Prostate gland (tissue), 2 donors: ENCODE data around the gene CDH26. TPM values are rescaled to one million over a fixed set of nuclear protein-coding genes. Genes with fewer than 3 reads are reported as not detected.

Experiments
- DNase-seq: peaks from one replicate; pipeline ENCODE4 v3.0.0-alpha.2; 2019; ENCODE audit warnings: low spot score
- H3K27ac ChIP-seq, 2 donors: fragments of 200-600 bp; sonication (generic); 2 replicates each; pipeline ENCODE4 v1.5.1; 2017 to 2019
- H3K27me3 ChIP-seq: fragments of 200-600 bp; sonication (generic); replicated peaks from 2 replicates; pipeline ENCODE4 v1.5.1; 2019; ENCODE audit not compliant: insufficient read depth
- H3K36me3 ChIP-seq, 2 donors: fragments of 200-600 bp; sonication (generic); 1 replicate in 1 of 2; 2 replicates in 1 of 2; pipeline versions ENCODE4 v1.5.1 to v1.8.1; 2017 to 2019
- H3K4me1 ChIP-seq: fragments of 200-600 bp; sonication (generic); replicated peaks from 2 replicates; pipeline ENCODE4 v1.5.1; 2019
- H3K4me3 ChIP-seq, 2 donors: fragments of 200-600 bp; sonication (generic); 2 replicates each; pipeline ENCODE4 v1.5.1; 2017 to 2019
- H3K9me3 ChIP-seq: fragments of 200-600 bp; sonication (generic); 2 replicates; pipeline ENCODE4 v1.5.1; 2017
- POLR2A ChIP-seq: fragments of 450-650 bp; IDR thresholded peaks from one replicate; pipeline ENCODE4 v1.6.1; 2016; ENCODE audit warnings: antibody characterized with exemption, mild to moderate bottlenecking
- POLR2AphosphoS5 ChIP-seq: sonication (generic); formaldehyde crosslinking; IDR thresholded peaks from one replicate; pipeline ENCODE4 v1.6.1; 2017; ENCODE audit warnings: antibody characterized with exemption
- WGBS: methylation state at CpG from one replicate; pipeline ENCODE4 v1.1.5; 2018; 5-methylcytosine and 5-hydroxymethylcytosine counted together
- intact Hi-C: fragments of 100-400 bp; cut with DNase I; formaldehyde crosslinking; loops from one replicate; pipeline ENCODE4 v1.14.2; 2022
- total RNA-seq, 2 donors: library from RNA; depleted of rRNA; stranded (reverse); fragments of >200 nt; gene quantifications; one replicate each; pipeline ENCODE4 v1.1.0, GENCODE V29; 2016
- TF ChIP-seq, protein P1 (sequence below), 4 experiments: fragments of 200-600 bp in 2 of 4; fragments of 450-650 bp in 2 of 4; sonication (generic) in 2 of 4; IDR thresholded peaks; 1 replicate in 3 of 4; 2 replicates in 1 of 4; pipeline ENCODE4 v1.5.1; 2016 to 2019; ENCODE audit warnings: antibody characterized with exemption in 4 of 4, mild to moderate bottlenecking in 2 of 4, moderate library complexity in 2 of 4

CDH26 gene
- total RNA-seq, 2 donors from 2014 or later: 11.0 to 30.6 TPM

DNA sequence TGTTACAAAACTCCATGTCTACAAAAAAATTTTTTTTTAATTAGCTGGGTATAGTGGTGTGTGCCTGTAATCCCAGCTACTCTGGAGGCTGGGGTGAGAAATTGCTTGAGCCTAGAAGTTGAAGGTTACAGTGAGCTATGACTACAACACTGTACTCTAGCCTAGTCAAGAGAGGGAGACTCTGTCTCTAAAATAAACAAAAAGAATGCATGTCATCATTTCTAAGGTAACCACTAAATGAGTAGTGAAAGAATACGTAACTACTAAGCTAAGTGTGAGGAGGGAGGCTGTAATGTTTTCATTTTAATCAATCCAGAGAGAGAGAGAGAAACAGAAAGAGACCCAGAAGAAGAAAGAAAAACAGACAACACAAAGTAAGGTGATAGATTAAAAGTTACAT, 34.7 kb upstream of the CDH26 start:
- Histone ChIP-seq H3K4me1 (peaks cover 7% of the 10 kb centered on the region), H3K9me3 (no peaks in the 10 kb centered on the region), H3K27ac (no peak overlapping the region), H3K36me3 (no peaks in the 10 kb centered on the region), H3K27me3 (no peaks in the 10 kb centered on the region), H3K4me3 (no peak overlapping the region)
- intact Hi-C loops: no loop called here
- TF ChIP-seq, protein P1, sequence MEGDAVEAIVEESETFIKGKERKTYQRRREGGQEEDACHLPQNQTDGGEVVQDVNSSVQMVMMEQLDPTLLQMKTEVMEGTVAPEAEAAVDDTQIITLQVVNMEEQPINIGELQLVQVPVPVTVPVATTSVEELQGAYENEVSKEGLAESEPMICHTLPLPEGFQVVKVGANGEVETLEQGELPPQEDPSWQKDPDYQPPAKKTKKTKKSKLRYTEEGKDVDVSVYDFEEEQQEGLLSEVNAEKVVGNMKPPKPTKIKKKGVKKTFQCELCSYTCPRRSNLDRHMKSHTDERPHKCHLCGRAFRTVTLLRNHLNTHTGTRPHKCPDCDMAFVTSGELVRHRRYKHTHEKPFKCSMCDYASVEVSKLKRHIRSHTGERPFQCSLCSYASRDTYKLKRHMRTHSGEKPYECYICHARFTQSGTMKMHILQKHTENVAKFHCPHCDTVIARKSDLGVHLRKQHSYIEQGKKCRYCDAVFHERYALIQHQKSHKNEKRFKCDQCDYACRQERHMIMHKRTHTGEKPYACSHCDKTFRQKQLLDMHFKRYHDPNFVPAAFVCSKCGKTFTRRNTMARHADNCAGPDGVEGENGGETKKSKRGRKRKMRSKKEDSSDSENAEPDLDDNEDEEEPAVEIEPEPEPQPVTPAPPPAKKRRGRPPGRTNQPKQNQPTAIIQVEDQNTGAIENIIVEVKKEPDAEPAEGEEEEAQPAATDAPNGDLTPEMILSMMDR (IDR thresholded peaks at IDR 0.05): no peak
- no peak for TF ChIP-seq POLR2AphosphoS5
- 83% methylated on average over 1 of the region's 1 CpG for WGBS
- DNase-seq: no peak

DNA sequence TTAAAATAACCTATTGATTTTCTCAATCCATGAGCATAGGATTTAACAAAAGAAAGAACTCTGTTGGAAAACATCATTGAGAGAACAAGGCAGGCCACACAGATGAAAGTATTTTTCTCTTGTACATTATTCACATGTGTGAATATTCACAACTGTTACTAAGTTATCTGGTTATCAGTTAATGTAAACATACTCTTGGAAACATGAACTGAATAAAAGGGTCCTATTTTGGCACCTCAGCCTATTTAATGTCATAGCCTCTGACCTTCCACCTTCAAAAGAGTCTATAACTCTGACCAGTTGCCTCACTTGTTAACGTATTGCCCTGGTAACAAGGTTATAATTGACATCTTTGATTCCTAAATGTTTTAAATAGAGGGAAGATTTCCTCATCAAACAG, 32.9 kb upstream of the CDH26 start:
- TF ChIP-seq POLR2A (no peak), POLR2AphosphoS5 (no peak)
- TF ChIP-seq, protein P1 (IDR thresholded peaks at IDR 0.05): no peak
- Histone ChIP-seq H3K27ac (peak overlapping the region; percentile 53 to 57), H3K4me1 (peaks cover 7% of the 10 kb centered on the region), H3K9me3 (no peaks in the 10 kb centered on the region), H3K36me3 (no peaks in the 10 kb centered on the region), H3K27me3 (no peaks in the 10 kb centered on the region), H3K4me3 (no peak overlapping the region)
- intact Hi-C loops: no loop called here
- no peak for DNase-seq
- 58% methylated on average over 1 of the region's 1 CpG for WGBS

DNA sequence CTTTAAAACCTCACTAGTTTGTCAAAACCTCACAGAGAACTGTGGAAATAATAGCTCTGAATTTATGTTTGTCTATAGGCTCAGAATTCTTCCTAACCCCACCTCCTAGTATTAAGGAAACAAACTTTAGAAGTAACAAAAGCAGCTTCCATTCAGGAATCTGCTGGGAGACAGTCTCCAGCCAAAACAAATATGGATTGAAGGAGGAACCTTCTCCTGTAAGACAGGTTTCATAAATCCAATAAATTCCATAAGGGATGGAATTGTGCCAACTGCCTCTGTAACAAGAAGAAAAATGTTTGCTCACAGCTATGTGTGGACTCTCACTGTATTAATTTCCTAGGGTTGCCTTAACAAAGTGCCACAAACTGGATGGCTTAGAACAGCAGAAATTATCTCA, 32.3 kb upstream of the CDH26 start:
- H3K4me1 ChIP-seq: peaks cover 7% of the 10 kb centered on the region
- DNase-seq: peak; percentile 73
- H3K4me3 ChIP-seq: no peak overlapping the region
- intact Hi-C loops: no loop called here
- H3K27me3 ChIP-seq: no peaks in the 10 kb centered on the region
- H3K9me3 ChIP-seq: no peaks in the 10 kb centered on the region
- peak; percentile 88 for TF ChIP-seq POLR2AphosphoS5
- TF ChIP-seq, protein P1 (IDR thresholded peaks at IDR 0.05): no peak
- H3K27ac ChIP-seq: peak overlapping the region; percentile 53 to 57
- H3K36me3 ChIP-seq: no peaks in the 10 kb centered on the region

DNA sequence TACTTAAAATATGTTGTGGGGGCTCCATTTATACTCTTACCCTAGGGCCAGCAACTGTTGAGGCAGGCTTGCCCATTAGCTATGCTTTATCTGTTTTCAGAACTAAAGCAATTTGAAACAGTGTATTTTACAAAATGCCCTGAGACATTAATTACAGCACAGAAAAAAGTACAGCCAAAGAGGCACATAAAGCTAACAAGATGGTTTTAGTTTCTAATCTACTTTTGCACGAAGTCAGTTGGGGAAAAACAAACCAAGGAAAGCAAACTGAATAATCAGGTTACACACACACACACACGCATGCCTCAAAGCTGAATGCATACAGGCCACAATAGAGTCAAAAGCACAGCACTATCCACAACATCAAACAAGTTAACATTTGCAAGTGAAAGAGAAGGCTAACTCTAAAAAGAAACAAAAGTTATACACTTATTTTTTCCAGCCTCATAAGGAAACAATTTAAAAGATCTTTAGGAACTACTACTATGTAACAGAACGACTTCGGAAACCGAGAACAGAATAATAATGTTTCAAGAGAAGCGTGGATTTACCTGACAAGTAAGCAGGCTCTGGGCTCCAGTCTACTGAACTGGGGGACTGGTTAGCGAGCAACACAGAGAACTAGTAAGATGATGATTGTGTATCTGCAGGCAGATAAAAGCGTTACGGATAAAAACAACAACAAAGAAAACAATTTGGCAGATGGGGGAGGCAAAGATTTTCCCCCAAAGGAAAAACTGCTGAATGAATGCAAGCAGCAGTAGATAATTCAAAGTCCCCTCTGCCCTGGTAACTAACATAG, 26.5 kb upstream of the CDH26 start:
- Histone ChIP-seq H3K27ac (no peak overlapping the region), H3K4me1 (no peaks in the 10 kb centered on the region), H3K27me3 (no peaks in the 10 kb centered on the region), H3K36me3 (no peaks in the 10 kb centered on the region), H3K9me3 (no peaks in the 10 kb centered on the region), H3K4me3 (no peak overlapping the region)
- intact Hi-C loops: no loop called here
- no peak for DNase-seq
- TF ChIP-seq POLR2AphosphoS5: no peak
- TF ChIP-seq POLR2A: no peak
- TF ChIP-seq, protein P1 (IDR thresholded peaks at IDR 0.05): no peak
- 87% methylated on average over 9 of the region's 9 CpGs for WGBS

DNA sequence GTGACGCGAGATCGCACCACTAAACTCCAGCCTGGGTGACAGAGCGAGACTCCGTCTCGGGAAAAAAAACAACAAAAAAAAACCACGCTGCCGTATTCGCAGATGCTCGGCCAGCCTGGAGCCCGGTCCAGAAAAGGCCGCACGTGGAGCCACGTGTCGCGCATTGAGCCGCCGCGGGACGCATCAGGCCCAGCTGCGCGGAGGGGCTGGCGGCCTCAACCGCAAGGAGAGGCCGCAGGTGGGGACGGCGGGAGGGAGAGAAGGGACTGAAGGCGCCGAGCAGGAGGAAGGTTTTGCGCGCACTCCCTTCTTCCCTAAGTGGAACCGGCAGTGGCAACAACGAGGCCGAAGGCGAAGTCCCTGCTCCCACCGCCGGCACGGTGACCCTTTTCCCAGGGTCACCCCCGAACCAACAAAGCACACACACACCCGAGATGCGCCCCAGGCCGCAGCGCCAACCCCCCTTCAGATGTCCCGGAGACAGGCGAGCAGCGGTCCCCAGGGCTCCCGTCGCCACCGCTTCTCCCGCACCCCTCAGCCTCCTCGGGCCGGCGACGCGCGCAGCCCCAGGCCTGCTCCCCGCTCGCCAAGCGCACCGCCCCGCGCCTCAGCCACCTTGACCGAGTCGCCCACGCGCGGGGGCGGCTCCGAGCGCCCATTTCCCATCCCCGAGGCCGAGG, 25.5 kb upstream of the CDH26 start:
- intact Hi-C loops: no loop called here
- no peak for DNase-seq

More for the DNA sequence above, 25.5 kb upstream of the CDH26 start:
- no peaks in the 10 kb centered on the region for H3K36me3 ChIP-seq
- no peak overlapping the region for H3K27ac ChIP-seq
- H3K27me3 ChIP-seq: no peaks in the 10 kb centered on the region
- no peaks in the 10 kb centered on the region for H3K4me1 ChIP-seq
- no peaks in the 10 kb centered on the region for H3K9me3 ChIP-seq
- TF ChIP-seq, protein P1 (IDR thresholded peaks at IDR 0.05): no peak
- TF ChIP-seq POLR2AphosphoS5 (no peak), POLR2A (no peak)
- WGBS: 87% methylated on average over 71 of the region's 72 CpGs
- peak overlapping the region; percentile 55 to 66 for H3K4me3 ChIP-seq
